PC-9 (cell line): ENCODE data around the gene SNX4.

Source experiments
- EZH2 ChIP-seq: fragments of 200-600 bp; sonication (generic); IDR thresholded peaks from 2 replicates; pipeline ENCODE4 v1.8.0; 2017; ENCODE audit warnings: antibody characterized with exemption, low read depth
- TF ChIP-seq, protein P1 (sequence below): fragments of 200-600 bp; sonication (generic); conservative IDR thresholded peaks from 2 replicates; pipeline ENCODE4 v1.6.1; 2017; ENCODE audit warnings: mixed run types, antibody characterized with exemption, mild to moderate bottlenecking, moderate library complexity

GRCh38 chr3:125416235-125416634 is 103.8 kb downstream of the SNX4 start:
- TF ChIP-seq, protein P1, sequence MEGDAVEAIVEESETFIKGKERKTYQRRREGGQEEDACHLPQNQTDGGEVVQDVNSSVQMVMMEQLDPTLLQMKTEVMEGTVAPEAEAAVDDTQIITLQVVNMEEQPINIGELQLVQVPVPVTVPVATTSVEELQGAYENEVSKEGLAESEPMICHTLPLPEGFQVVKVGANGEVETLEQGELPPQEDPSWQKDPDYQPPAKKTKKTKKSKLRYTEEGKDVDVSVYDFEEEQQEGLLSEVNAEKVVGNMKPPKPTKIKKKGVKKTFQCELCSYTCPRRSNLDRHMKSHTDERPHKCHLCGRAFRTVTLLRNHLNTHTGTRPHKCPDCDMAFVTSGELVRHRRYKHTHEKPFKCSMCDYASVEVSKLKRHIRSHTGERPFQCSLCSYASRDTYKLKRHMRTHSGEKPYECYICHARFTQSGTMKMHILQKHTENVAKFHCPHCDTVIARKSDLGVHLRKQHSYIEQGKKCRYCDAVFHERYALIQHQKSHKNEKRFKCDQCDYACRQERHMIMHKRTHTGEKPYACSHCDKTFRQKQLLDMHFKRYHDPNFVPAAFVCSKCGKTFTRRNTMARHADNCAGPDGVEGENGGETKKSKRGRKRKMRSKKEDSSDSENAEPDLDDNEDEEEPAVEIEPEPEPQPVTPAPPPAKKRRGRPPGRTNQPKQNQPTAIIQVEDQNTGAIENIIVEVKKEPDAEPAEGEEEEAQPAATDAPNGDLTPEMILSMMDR, result no peak
- TF ChIP-seq EZH2, result no peak
